Embryonic facial prominence (tissue), 1 donor: ENCODE measurements around the gene NFKBIA.
A peak's percentile ranks its signal among the peaks of the same experiment; 100 is the strongest.
"Not testable (repeated sequence)": the region's sequence is repeated elsewhere in the genome, so short reads cannot be mapped to it uniquely, and the experiment has no call there.

Source experiments
- DNase-seq: peaks from one replicate; pipeline ENCODE4 v3.0.0-alpha.2; 2016; ENCODE audit errors: extremely low spot score

The NFKBIA gene

DNA sequence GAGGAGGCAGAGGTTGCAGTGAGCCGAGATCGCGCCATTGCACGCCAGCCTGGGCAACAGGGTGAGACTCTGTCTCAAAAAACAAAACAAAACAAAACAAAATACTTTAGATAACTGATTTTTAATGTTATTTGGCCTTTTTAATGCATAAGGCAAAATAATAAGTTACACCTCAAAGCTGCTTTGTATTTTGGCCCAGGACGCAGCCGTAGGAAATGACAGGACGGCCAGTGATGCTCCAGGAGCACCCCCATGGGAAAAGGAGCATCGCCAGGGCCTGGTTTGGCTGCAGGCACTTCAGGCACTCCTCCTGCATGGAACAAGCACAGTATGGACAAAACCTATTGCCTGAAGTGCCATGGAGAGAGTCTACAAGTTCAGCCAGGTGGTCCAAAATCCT lies 3.5 kb upstream of the NFKBIA start:
- DNase-seq, result no peak

DNA sequence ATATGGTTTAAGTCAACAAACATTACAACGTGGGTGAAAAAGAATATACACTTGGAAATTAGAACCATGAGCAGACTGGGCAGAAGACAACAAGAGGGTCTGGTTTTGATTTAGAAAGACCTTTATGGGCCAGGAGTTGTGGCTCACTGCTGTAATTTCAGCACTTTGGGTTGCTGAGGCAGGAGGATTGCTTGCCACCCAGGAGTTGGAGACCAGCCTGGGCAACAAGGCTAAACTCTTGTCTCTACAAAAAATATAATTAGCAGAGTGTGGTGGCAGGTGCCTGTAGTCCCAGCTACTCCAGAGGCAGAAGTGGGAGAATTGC lies 2.7 kb upstream of the NFKBIA start:
- no peak for DNase-seq

- peak; percentile 39 for DNase-seq
Observed at GRCh38 chr14:35406506-35407305, 2.2 kb upstream of the NFKBIA start.

GRCh38 chr14:35406090-35406489 lies 1.5 kb upstream of the NFKBIA start:
- DNase-seq, result no peak

DNA sequence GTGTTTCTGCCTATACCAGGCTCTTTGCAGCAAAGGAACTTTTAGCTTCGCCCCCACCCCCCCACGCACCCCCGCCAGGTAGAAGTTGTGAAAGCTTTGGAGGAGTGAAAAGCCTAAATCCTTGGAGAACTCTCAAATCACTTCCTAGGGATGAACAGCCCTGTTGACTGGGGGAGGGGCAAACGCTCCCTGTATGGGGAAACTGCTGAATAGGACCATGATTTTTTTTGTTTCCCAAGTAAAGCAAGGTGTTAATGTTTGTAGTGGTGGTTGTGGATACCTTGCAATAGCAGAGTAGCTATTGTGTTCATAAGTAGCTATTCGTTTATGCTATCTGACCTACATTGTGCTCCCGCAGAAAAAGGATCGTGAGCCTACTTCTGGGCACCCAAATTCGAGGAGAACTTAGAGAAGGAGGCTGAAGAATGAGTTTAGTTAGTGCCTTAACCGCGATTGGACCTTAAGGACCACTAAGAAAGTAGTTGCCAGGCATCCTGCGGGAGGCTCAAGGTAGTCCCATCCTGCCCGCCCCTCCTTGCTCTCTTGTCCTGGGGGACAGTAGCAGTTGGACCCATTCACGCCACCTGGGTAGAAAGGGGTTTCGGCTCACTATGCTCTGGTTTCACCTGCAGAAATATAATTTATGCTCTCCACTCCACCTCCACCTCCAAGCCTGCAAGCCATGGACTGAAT lies 901 bp upstream of the NFKBIA start:
- no peak for DNase-seq

GRCh38 chr14:35403603-35404448 lies 723 bp downstream of the NFKBIA start:
- DNase-seq, result peak; percentile 74

- DNase-seq, result no peak
Observed at GRCh38 chr14:35403114-35403602, 1.4 kb downstream of the NFKBIA start.

- DNase-seq, result no peak
Observed at GRCh38 chr14:35402323-35403113, 2.0 kb downstream of the NFKBIA start.

DNA sequence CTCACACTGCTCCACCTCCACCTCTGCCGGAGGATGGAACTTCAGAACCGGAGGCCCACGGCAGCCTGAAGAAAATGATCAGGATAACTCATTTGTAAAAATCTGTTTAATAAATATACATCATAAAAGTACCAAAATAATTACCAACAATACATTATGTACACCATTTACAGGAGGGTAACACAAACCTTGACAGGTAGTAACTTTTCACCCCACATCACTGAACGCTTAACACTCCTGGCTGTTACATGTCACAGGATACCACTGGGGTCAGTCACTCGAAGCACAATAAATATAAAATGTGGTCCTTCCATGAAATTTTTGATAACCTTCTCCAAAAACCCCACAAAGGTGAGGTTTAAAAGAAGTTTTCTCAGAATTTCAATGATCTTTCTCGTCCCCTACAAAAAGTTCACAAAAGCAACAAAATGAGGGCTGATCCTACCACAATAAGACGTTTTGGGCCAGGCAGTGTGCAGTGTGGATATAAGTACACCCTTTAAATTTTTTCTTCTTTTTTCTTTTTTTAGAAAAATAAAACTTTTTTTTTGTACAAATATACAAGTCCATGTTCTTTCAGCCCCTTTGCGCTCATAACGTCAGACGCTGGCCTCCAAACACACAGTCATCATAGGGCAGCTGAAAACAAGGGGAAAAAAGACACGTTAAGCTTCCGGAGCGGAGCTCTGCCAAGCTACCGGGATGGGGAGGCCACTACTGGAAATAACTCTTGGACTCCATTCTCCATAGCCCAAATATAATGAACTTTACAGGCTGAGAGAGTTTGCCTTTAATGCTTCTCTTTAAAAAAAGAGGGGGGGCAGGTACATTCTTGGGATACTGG lies 2.9 kb downstream of the NFKBIA start:
- DNase-seq, result no peak

- no peak for DNase-seq
Observed at GRCh38 chr14:35400648-35401421, 3.7 kb downstream of the NFKBIA start.

- no peak for DNase-seq
Observed at GRCh38 chr14:35399083-35399937, 5.2 kb downstream of the NFKBIA start.

DNA sequence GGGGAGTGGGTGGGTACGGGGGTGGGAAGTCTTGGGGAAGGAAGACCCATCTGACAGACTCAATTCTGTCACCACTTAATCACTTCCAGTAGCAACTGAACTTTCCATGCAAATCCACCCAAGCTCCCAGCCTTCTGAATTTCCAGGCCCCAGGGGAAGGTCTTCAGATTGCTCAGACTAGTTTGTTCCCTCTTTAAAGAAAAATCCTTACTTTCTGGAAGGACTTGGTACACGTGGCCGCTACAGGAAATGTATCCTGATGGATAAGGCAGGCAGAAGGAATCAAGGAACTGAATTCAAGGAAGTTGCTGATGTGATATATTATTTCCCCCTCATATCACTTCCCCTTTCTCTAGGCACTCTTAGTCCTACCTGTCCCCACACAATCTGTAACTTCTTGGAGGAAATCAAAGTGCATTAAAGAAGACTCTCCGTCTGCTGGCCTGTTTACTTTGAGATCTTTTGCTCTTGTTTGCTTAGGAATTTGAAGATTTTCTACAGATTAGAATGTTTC lies 6.4 kb downstream of the NFKBIA start:
- no peak for DNase-seq

- not testable (repeated sequence) for DNase-seq
Observed at GRCh38 chr14:35396610-35397009, 7.9 kb downstream of the NFKBIA start.

- no peak for DNase-seq
Observed at GRCh38 chr14:35395283-35395682, 9.3 kb downstream of the NFKBIA start.

DNA sequence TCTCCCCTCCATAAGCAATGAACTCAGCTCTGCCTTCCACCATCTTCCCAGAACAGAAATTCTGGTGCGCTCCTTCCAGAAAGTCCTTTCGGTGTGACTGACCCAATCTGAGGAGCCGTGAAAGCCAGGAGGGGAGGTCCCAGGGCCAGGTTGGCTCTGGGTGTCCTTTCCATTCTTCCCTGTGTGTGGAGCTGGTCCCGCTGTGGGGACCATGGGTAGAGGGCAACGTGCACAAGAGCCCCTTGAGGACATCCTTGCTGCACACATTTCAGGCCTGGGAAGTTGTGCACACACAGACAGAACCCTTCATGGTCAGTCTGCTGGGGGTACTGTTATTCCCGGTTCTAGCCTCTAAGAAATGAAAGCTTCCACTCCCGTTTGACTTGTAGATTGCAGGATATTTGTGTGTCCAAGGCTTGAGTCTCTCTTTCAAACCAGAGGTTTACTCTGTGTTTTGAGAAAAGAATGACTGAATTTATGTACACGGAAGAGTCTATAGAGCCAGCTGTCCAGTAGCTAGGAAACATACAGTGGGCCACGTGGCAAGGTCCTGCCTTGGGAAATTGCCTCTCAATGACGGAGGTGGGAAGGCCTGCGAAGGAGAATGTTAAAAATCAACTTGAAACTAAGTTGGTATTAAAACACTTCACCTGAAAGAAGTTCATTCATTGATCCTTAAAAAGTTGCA lies 10.1 kb downstream of the NFKBIA start:
- no peak for DNase-seq

- DNase-seq, result no peak
Observed at GRCh38 chr14:35393826-35394225, 10.7 kb downstream of the NFKBIA start.

GRCh38 chr14:35392103-35392502 lies 12.4 kb downstream of the NFKBIA start:
- no peak for DNase-seq

DNA sequence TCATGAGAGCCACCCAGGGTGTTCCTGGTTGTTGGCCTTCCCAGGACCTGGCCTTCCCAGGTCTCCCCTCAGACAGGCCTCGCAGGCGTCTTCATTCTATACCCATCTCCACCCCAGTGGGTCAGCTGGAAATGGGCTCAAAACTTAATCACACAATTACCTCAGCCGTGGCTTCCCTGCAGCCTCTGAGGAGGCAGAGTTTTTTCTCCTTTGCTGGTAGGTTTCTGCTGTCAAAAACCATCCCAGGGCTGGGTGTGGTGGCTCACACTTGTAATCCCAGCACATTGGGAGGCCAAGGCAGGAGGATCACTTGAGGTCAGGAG lies 13.2 kb downstream of the NFKBIA start:
- DNase-seq, result no peak
